Measurements from ENCODE around the gene GREM1.

The GREM1 gene

GRCh38 chr15:32733281-32733680, 15.5 kb downstream of the GREM1 start:
- DNase-seq, result no peak

DNA sequence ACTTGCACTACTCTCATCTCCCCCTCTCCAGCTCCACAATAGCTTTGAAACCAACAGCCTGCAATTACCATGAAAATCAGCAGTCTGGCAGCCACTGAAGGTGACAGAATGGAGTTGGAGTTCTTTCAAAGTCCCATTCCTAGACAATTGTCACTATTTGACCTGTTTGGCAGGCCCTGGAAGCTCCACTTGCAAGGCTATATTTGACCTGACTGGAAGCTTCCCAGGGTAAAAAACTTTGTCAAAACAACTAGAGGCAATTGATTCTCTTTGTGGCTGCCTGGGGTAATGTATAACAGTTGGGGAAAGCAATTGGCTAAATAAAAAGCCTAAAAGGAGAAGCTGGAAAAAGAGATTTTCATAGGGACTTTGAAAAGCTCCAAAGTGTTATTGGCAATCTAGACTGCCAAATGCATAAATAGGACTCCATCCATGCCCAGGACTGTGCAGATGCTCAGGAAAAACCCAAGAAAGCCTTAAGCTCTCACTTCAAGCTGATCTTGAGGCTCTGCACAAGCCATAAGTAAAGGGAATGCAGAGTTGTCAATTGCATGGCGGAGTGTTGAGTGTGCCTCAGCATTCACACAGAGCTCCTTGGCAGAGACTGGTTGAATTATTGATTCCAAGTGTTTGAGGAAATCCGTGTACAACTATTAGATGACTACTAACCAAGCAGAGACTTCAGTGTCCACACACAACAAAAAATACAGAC, 18.3 kb downstream of the GREM1 start:
- no peak for DNase-seq

DNA sequence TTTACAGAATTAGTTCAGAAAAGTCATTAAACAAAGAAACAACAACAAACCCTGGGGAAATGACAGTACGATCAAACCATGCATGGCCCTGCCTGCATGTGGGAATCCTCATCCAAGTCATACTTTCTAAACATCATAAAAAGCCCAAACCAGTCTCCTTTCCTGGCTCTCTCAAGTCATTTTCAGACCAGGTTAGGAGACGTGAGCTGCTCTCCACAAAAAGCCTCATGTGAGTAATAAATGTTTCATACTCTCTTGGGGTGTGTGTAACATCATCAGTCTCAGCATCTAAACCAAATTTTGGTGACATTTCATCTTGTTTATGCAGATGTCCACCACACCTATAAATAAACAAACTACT, 18.9 kb downstream of the GREM1 start:
- no peak for DNase-seq

- DNase-seq, result no peak
Measured at GRCh38 chr15:32737304-32737703, 19.5 kb downstream of the GREM1 start.

- no peak for DNase-seq
Measured at GRCh38 chr15:32738666-32739065, 20.9 kb downstream of the GREM1 start.

- no peak for DNase-seq
Measured at GRCh38 chr15:32739522-32740063, 21.8 kb downstream of the GREM1 start.

- DNase-seq, result no peak
Measured at GRCh38 chr15:32743411-32744140, 25.8 kb downstream of the GREM1 start.

GRCh38 chr15:32746116-32746857, 28.5 kb downstream of the GREM1 start:
- DNase-seq, result no peak

DNA sequence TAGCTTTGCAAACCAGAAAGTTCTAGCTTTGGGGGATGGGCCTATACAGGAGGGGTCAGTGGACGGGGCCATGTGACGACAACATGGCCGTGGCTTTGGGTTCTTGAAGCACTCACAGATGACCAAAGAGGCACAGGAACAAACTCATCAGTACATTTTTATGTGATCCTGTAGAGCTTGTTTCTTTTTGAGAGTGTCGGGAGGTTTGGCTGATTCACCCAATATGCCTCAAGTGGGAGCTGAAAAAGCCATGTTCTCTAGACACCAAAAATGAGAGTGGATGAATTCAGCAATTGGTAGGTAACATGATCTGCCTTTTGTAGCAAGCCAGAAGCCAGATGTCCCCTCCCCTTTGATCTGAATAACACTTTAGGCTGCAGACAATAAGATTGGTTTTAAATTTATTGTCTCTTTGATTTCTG, 30.1 kb downstream of the GREM1 start:
- no peak for DNase-seq

DNA sequence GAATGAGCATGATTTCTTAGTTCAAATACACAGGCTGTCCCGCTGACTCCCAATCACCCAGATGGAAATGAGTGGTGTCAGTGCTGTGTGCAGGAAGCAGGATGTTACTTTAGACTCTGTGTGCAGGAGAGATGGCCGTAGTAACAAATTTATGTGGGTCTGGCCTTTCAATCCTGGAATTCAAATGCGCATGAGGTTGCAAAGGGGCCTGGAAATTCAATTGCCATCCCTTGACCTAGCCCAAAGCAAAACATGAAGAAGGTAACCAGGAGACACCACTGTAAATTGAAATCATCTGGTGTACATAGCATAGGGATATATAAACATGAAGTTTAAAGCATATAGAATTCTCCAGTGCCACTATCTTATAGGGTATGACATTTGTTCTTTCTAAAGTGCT, 33.2 kb downstream of the GREM1 start:
- no peak for DNase-seq

DNA sequence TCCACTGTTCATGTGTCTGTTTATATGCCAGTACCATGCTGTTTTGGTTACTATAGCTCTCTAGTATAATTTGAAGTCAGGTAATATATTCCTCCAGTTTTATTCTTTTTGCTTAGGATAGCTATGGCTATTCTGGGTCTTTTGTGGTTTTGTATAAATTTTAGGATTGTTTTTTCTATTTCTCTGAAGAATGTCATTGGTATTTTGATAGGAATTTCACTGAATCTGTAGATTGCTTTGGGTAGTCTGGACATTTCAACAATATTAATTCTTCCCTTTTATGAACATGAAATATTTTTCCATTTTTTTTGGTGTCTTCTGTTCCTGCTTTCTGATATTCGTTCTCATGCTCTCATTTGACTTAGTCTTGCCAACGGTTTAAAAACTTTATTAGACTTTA, 39.6 kb downstream of the GREM1 start:
- DNase-seq, result no peak

DNA sequence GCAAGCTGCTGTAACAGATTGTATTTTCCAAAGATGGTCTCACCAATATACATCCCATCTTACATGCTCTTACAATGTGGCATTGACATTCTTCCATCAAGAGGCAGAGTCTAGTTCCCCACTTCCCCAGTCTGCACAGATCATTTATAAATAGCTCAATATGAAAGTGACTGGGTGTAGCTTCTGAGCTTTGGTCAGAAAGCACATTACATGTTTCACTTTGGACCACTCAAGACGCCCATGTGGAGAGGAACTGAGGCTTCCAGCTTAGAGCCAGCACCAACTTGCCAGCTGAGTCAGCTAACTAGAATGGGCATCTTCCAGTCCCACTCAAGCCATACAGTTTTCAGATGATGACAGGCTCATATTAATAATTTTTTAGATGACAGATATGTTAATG, 45.5 kb downstream of the GREM1 start:
- DNase-seq, result no peak

GRCh38 chr15:32765236-32765635, 47.4 kb downstream of the GREM1 start:
- DNase-seq, result no peak

GRCh38 chr15:32766101-32766500, 48.3 kb downstream of the GREM1 start:
- DNase-seq, result no peak

- DNase-seq, result no peak
Measured at GRCh38 chr15:32767236-32767635, 49.4 kb downstream of the GREM1 start.

GRCh38 chr15:32774022-32774421, 56.2 kb downstream of the GREM1 start:
- DNase-seq, result no peak

GRCh38 chr15:32775103-32775502, 57.3 kb downstream of the GREM1 start:
- DNase-seq, result no peak

- no peak for DNase-seq
Measured at GRCh38 chr15:32778391-32779176, 60.8 kb downstream of the GREM1 start.

GRCh38 chr15:32781781-32782180, 64.0 kb downstream of the GREM1 start:
- no peak for DNase-seq

DNA sequence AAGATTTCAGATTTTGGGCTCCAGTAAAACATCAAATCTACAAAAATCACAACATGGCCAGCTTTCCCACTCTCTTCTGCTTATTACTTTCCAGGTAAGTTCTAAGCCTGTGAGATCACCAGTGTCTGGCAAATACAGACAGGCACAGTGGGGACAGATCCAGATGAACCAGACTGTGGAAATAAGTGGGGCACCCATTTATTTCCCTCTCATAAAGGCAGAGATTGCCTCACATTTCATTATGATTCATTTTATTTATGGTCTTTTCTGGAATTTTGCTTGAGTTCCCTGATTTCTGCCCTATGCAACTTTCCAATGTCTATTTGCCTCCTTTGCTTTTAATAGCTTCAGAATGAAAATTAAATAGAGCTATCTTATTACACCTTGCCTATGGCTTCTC, 66.8 kb downstream of the GREM1 start:
- no peak for DNase-seq

DNA sequence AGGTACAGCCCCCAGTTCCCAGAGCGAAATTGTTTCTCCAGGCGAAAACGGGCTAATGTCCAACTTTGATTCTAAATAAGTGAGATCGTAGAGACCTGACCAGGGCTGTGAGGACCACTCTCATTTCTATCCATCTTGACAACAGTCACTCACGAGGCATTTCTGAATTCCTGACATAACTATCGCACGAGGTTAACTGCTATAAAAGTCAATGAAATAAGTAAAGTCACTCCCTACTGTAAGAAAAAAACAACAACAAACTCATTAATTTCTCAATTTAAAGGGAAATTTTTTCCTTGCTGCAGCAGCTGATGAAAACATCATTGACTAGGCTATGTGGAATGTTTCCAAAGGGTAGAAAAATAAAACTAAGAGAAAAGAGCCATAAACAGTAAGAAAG, 69.1 kb downstream of the GREM1 start:
- DNase-seq, result no peak

GRCh38 chr15:32787949-32788348, 70.1 kb downstream of the GREM1 start:
- DNase-seq, result no peak
